OCI-LY3 (cell line): ENCODE results near the gene PRDM16.

Experiments
- EZH2phosphoT487 ChIP-seq: fragments of 200-600 bp; shearing (Covaris generic); IDR thresholded peaks from 2 replicates; pipeline ENCODE4 v1.6.1; 2018; ENCODE audit warnings: antibody characterized with exemption, mixed run types, low read depth
- TF ChIP-seq, protein P1 (sequence below): fragments of 200-600, 300-600 bp; sonication (generic); IDR thresholded peaks from 2 replicates; pipeline ENCODE4 v1.5.1; 2014; ENCODE audit warnings: antibody characterized with exemption, low read length, low read depth

DNA sequence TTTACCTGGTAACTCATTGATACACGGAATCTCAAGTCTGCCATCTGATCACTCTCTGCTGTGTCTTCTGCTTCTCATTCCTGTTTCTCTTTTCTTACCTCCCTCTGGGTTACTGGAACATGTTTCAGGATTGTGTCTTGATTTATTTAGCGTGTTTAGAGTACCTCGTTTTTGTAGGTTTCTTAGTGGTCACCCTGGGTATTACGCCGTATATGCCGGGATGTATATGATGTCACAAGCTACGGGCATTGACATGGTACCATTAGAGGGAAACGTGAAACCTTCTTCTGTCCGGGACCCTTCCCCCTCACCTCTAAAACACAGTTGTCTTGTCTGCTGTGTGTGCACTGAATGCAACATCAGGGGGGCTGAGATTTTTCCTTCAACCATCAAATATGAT is 45.0 kb upstream of the PRDM16 start:
- TF ChIP-seq, protein P1, sequence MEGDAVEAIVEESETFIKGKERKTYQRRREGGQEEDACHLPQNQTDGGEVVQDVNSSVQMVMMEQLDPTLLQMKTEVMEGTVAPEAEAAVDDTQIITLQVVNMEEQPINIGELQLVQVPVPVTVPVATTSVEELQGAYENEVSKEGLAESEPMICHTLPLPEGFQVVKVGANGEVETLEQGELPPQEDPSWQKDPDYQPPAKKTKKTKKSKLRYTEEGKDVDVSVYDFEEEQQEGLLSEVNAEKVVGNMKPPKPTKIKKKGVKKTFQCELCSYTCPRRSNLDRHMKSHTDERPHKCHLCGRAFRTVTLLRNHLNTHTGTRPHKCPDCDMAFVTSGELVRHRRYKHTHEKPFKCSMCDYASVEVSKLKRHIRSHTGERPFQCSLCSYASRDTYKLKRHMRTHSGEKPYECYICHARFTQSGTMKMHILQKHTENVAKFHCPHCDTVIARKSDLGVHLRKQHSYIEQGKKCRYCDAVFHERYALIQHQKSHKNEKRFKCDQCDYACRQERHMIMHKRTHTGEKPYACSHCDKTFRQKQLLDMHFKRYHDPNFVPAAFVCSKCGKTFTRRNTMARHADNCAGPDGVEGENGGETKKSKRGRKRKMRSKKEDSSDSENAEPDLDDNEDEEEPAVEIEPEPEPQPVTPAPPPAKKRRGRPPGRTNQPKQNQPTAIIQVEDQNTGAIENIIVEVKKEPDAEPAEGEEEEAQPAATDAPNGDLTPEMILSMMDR = no peak
- TF ChIP-seq EZH2phosphoT487 = no peak
